ENCODE data around the gene PDE6C. TPM values are rescaled to one million over a fixed set of nuclear protein-coding genes. Genes with fewer than 3 reads are reported as not detected.
"Not testable (repeated sequence)": the region's sequence is repeated elsewhere in the genome, so short reads cannot be mapped to it uniquely, and the experiment has no call there.

Gene PDE6C
- total RNA-seq, 2 donors from 2014 or later = not detected

DNA sequence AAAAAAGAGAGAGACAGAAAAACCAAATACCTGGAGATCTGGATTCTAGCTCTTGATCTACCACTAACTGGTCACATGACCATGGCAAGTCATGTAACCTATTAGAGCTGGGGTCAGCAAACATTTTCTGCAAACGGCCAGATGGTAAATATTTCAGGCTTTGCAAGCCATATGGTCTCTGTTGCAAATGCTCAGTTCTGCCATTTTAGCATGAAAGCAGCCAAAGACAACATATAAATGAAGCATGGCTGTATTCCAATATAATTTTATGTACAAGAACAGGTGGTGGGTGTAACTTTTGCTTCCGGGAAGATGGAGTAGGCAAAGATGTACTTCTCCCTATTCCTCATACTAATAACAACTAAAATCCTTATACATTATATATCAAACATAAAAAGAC, 83.4 kb downstream of the PDE6C start:
- TF ChIP-seq, protein P1, sequence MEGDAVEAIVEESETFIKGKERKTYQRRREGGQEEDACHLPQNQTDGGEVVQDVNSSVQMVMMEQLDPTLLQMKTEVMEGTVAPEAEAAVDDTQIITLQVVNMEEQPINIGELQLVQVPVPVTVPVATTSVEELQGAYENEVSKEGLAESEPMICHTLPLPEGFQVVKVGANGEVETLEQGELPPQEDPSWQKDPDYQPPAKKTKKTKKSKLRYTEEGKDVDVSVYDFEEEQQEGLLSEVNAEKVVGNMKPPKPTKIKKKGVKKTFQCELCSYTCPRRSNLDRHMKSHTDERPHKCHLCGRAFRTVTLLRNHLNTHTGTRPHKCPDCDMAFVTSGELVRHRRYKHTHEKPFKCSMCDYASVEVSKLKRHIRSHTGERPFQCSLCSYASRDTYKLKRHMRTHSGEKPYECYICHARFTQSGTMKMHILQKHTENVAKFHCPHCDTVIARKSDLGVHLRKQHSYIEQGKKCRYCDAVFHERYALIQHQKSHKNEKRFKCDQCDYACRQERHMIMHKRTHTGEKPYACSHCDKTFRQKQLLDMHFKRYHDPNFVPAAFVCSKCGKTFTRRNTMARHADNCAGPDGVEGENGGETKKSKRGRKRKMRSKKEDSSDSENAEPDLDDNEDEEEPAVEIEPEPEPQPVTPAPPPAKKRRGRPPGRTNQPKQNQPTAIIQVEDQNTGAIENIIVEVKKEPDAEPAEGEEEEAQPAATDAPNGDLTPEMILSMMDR (conservative IDR thresholded peaks at IDR 0.05) = no peak
- Histone ChIP-seq H3K9ac (ENCODE audit: extremely low read depth, low read length, poor library complexity, severe bottlenecking) (no peak overlapping the region), H3K27ac (ENCODE audit: low read depth, low read length) (no peak overlapping the region), H3K36me3 (ENCODE audit: control insufficient read depth, insufficient read depth, low read length) (peaks cover 61% of the 10 kb centered on the region), H3K27me3 (ENCODE audit: control insufficient read depth, insufficient read depth, low read length, poor library complexity, severe bottlenecking) (no peaks in the 10 kb centered on the region), H3K9me3 (ENCODE audit: control insufficient read depth, low read length) (no peaks in the 10 kb centered on the region), H3K4me3 (ENCODE audit: low read length) (no peak overlapping the region), H3K4me1 (ENCODE audit: control insufficient read depth, insufficient read depth, low read length) (no peaks in the 10 kb centered on the region)
- Mint-ChIP-seq H3K27ac (no peak overlapping the region), H3K4me1 (peaks cover 9% of the 10 kb centered on the region), H3K36me3 (ENCODE audit: low read depth) (peaks cover 37% of the 10 kb centered on the region), H3K4me3 (no peak overlapping the region), H3K9me3 (no peaks in the 10 kb centered on the region), H3K27me3 (ENCODE audit: insufficient read depth) (no peaks in the 10 kb centered on the region)
- DNase-seq = no peak
- 100% methylated on average over 1 of the region's 2 CpGs for WGBS, 2 experiments (ENCODE audit: insufficient coverage in 1 of 2, insufficient read length in 1 of 2)

DNA sequence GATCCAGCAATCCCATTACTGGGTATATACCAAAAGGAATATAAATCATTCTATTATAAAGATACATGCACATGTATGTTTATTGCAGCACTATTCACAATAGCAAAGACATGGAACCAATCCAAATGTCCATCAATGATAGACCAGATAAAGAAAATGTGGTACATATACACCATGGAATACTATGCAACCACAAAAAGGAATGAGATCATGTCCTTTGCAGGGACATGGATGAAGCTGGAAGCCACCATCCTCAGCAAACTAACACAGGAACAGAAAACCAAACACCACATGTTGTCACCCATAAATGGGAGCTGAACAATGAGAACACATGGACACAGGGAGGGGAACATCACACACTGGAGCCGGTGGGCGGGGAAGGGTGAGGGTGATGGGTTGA, 84.2 kb downstream of the PDE6C start:
- H3K9ac ChIP-seq (ENCODE audit: extremely low read depth, low read length, poor library complexity, severe bottlenecking); H3K27me3 Mint-ChIP-seq (ENCODE audit: insufficient read depth); H3K4me3 Mint-ChIP-seq; H3K4me3 ChIP-seq (ENCODE audit: low read length); H3K9me3 Mint-ChIP-seq; H3K4me1 ChIP-seq (ENCODE audit: control insufficient read depth, insufficient read depth, low read length); H3K27ac Mint-ChIP-seq; DNase-seq; H3K9me3 ChIP-seq (ENCODE audit: control insufficient read depth, low read length); H3K4me1 Mint-ChIP-seq; H3K27me3 ChIP-seq (ENCODE audit: control insufficient read depth, insufficient read depth, low read length, poor library complexity, severe bottlenecking); H3K27ac ChIP-seq (ENCODE audit: low read depth, low read length): not testable (repeated sequence)
- WGBS, 2 experiments (ENCODE audit: insufficient coverage in 1 of 2, insufficient read length in 1 of 2) = 100% methylated on average over 2 of the region's 2 CpGs
- peaks cover 37% of the 10 kb centered on the region for H3K36me3 Mint-ChIP-seq (ENCODE audit: low read depth)
- H3K36me3 ChIP-seq (ENCODE audit: control insufficient read depth, insufficient read depth, low read length) = peaks cover 56% of the 10 kb centered on the region

DNA sequence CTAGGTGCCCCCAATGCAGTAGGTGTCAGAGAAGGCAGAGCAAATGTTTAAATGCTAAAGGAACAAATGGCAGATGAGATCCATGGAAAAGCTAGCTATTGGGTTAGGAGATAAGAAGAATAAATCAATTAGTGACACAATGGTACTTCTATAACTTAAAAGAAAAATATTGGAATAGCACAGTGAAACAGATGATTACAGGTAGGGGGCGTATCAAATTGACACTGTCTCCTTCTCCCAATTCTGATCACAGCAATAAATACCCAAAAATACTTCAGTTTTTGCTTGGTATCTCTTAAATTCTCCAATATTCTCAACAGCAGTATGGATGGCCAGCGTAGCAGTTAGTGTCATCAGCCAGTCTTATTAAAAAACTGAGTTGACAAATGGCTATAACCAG, 84.9 kb downstream of the PDE6C start:
- no peak overlapping the region for H3K27ac Mint-ChIP-seq
- H3K9ac ChIP-seq (ENCODE audit: extremely low read depth, low read length, poor library complexity, severe bottlenecking) = no peak overlapping the region
- H3K4me3 Mint-ChIP-seq = no peak overlapping the region
- no peaks in the 10 kb centered on the region for H3K4me1 ChIP-seq (ENCODE audit: control insufficient read depth, insufficient read depth, low read length)
- peaks cover 35% of the 10 kb centered on the region for H3K36me3 Mint-ChIP-seq (ENCODE audit: low read depth)
- H3K27me3 ChIP-seq (ENCODE audit: control insufficient read depth, insufficient read depth, low read length, poor library complexity, severe bottlenecking) = no peaks in the 10 kb centered on the region
- peaks cover 9% of the 10 kb centered on the region for H3K4me1 Mint-ChIP-seq
- H3K36me3 ChIP-seq (ENCODE audit: control insufficient read depth, insufficient read depth, low read length) = peaks cover 49% of the 10 kb centered on the region
- H3K9me3 Mint-ChIP-seq = no peaks in the 10 kb centered on the region
- no peak overlapping the region for H3K27ac ChIP-seq (ENCODE audit: low read depth, low read length)
- H3K9me3 ChIP-seq (ENCODE audit: control insufficient read depth, low read length) = no peaks in the 10 kb centered on the region
- TF ChIP-seq, protein P1 (conservative IDR thresholded peaks at IDR 0.05) = peak; percentile 54
- DNase-seq = no peak
- WGBS, 2 experiments (ENCODE audit: insufficient coverage in 1 of 2, insufficient read length in 1 of 2) = 88 to 98% methylated on average over 2 of the region's 2 CpGs
- no peaks in the 10 kb centered on the region for H3K27me3 Mint-ChIP-seq (ENCODE audit: insufficient read depth)
- H3K4me3 ChIP-seq (ENCODE audit: low read length) = no peak overlapping the region

DNA sequence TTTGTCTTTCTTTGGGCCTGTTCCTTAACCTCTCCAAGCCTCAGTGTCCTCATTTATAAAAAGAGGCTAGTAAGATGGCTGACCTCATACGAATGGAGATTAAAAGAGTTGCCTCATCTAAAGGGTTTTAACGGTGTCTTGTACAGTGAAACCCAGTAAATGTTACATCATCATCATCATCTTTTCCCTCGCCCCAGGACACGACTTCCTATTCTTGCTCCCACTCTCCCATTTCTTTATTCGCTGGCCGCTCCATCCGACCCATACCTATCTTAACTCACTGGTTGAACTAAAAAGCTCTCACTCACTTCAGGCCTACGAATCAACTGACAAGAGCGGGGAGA, 89.5 kb downstream of the PDE6C start:
- DNase-seq = peak; percentile 54
- Mint-ChIP-seq H3K27ac (no peak overlapping the region), H3K36me3 (ENCODE audit: low read depth) (peaks cover 12% of the 10 kb centered on the region), H3K27me3 (ENCODE audit: insufficient read depth) (no peaks in the 10 kb centered on the region), H3K4me1 (peaks cover 11% of the 10 kb centered on the region), H3K4me3 (no peak overlapping the region), H3K9me3 (no peaks in the 10 kb centered on the region)
- Histone ChIP-seq H3K36me3 (ENCODE audit: control insufficient read depth, insufficient read depth, low read length) (peaks cover 24% of the 10 kb centered on the region), H3K4me3 (ENCODE audit: low read length) (peak overlapping the region; percentile 97), H3K4me1 (ENCODE audit: control insufficient read depth, insufficient read depth, low read length) (no peaks in the 10 kb centered on the region), H3K9me3 (ENCODE audit: control insufficient read depth, low read length) (no peaks in the 10 kb centered on the region), H3K27me3 (ENCODE audit: control insufficient read depth, insufficient read depth, low read length, poor library complexity, severe bottlenecking) (no peaks in the 10 kb centered on the region), H3K9ac (ENCODE audit: extremely low read depth, low read length, poor library complexity, severe bottlenecking) (peak overlapping the region; percentile 75), H3K27ac (ENCODE audit: low read depth, low read length) (peak overlapping the region; percentile 72)
- TF ChIP-seq, protein P1 (conservative IDR thresholded peaks at IDR 0.05) = no peak
- whole genome bisulfite sequencing, 2 experiments (ENCODE audit: insufficient coverage in 1 of 2, insufficient read length in 1 of 2) = 4 to 9% methylated on average over 8 to 9 of the region's 9 CpGs

Data from endodermal cell (in vitro differentiated cells).